Measurements from ENCODE around the gene SORCS1. TPM values are rescaled to one million over a fixed set of nuclear protein-coding genes. Genes with fewer than 3 reads are reported as not detected.

Gene SORCS1
- polyA plus RNA-seq, 1 of the 3 experiments (the other 2 are of a cell fraction), result 0.66 TPM

DNA sequence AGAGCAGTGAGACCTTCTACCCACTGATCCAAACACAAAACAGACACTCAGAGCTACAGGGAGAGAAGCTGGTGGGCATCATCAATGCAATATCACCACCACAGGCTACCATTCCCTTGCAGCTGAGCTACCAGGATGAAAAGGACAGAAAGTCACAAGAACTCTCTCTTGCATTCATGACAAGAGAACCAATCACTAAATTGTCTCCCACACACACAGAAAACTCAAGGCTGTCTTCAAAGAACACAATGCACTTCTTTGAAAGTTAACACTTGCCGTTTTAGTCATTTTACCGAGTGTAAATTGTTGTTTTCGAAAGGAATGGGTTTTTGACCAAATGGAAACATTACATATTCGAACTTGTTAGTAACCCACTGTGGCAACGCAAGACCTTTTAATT, 626.6 kb downstream of the SORCS1 start:
- no peak overlapping the region for H2AFZ ChIP-seq (ENCODE audit: low read depth)
- H3K9me3 ChIP-seq, result no peaks in the 10 kb centered on the region
- H3K9me2 ChIP-seq, result no peaks in the 10 kb centered on the region
- H3K79me2 ChIP-seq (ENCODE audit: insufficient read depth), result no peaks in the 10 kb centered on the region
- H3K27me3 ChIP-seq (ENCODE audit: insufficient read depth), result no peaks in the 10 kb centered on the region
- ChIA-PET CTCF (no interaction called here), POLR2A (no interaction called here)
- no peaks in the 10 kb centered on the region for H3K36me3 ChIP-seq (replicated peaks in 1 of 2; ENCODE audit: control insufficient read depth in 1 of 2, insufficient read depth in 2 of 2, low read length in 1 of 2)
- peak overlapping the region in 1 of 2 experiments; percentile 11; a peak in 1 of 4 replicates for H3K27ac ChIP-seq (ENCODE audit: low read depth in 2 of 2, low read length in 1 of 2)
- no peaks in the 10 kb centered on the region for H4K20me1 ChIP-seq (ENCODE audit: insufficient read depth)
- TF ChIP-seq, protein P1, sequence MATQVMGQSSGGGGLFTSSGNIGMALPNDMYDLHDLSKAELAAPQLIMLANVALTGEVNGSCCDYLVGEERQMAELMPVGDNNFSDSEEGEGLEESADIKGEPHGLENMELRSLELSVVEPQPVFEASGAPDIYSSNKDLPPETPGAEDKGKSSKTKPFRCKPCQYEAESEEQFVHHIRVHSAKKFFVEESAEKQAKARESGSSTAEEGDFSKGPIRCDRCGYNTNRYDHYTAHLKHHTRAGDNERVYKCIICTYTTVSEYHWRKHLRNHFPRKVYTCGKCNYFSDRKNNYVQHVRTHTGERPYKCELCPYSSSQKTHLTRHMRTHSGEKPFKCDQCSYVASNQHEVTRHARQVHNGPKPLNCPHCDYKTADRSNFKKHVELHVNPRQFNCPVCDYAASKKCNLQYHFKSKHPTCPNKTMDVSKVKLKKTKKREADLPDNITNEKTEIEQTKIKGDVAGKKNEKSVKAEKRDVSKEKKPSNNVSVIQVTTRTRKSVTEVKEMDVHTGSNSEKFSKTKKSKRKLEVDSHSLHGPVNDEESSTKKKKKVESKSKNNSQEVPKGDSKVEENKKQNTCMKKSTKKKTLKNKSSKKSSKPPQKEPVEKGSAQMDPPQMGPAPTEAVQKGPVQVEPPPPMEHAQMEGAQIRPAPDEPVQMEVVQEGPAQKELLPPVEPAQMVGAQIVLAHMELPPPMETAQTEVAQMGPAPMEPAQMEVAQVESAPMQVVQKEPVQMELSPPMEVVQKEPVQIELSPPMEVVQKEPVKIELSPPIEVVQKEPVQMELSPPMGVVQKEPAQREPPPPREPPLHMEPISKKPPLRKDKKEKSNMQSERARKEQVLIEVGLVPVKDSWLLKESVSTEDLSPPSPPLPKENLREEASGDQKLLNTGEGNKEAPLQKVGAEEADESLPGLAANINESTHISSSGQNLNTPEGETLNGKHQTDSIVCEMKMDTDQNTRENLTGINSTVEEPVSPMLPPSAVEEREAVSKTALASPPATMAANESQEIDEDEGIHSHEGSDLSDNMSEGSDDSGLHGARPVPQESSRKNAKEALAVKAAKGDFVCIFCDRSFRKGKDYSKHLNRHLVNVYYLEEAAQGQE (IDR thresholded peaks at IDR 0.05; ENCODE audit: low read depth, low read length), result no peak
- TF ChIP-seq EP300 (IDR thresholded peaks at IDR 0.05; ENCODE audit: borderline replicate concordance in 1 of 2, low read depth in 1 of 2, low read length in 1 of 2), result 0 out of 4 replicates have a peak, but pooled peaks of 1 of the 2 experiments have one; percentile 10
- no peaks in the 10 kb centered on the region for H3F3A ChIP-seq (replicated peaks; ENCODE audit: insufficient read depth)
- whole genome bisulfite sequencing (ENCODE audit: low lambda C conversion rate), result 40% methylated on average over 5 of the region's 5 CpGs
- no peak for DNase-seq
- no peak overlapping the region for H3K4me3 ChIP-seq (ENCODE audit: low read depth in 2 of 2, low read length in 1 of 2)
- no peak overlapping the region for H3K9ac ChIP-seq
- no peak overlapping the region for H3K4me2 ChIP-seq
- peaks cover 0 to 10% of the 10 kb centered on the region in 2 experiments; a peak in 2 of 4 replicates for H3K4me1 ChIP-seq (ENCODE audit: control insufficient read depth in 1 of 2, insufficient read depth in 2 of 2, low read depth in 1 of 2, low read length in 1 of 2)

- Histone ChIP-seq H3K4me2 (no peak overlapping the region), H3K4me3 (ENCODE audit: low read depth in 2 of 2, low read length in 1 of 2) (no peak overlapping the region), H2AFZ (ENCODE audit: low read depth) (no peak overlapping the region), H3K36me3 (replicated peaks in 1 of 2; ENCODE audit: control insufficient read depth in 1 of 2, insufficient read depth in 2 of 2, low read length in 1 of 2) (no peaks in the 10 kb centered on the region), H4K20me1 (ENCODE audit: insufficient read depth) (no peaks in the 10 kb centered on the region), H3F3A (replicated peaks; ENCODE audit: insufficient read depth) (no peaks in the 10 kb centered on the region), H3K9me3 (no peaks in the 10 kb centered on the region), H3K4me1 (ENCODE audit: control insufficient read depth in 1 of 2, insufficient read depth in 2 of 2, low read depth in 1 of 2, low read length in 1 of 2) (peaks cover 0 to 10% of the 10 kb centered on the region in 2 experiments; a peak in 2 of 4 replicates), H3K79me2 (ENCODE audit: insufficient read depth) (no peaks in the 10 kb centered on the region), H3K27me3 (ENCODE audit: insufficient read depth) (no peaks in the 10 kb centered on the region), H3K9me2 (no peaks in the 10 kb centered on the region), H3K9ac (no peak overlapping the region), H3K27ac (ENCODE audit: low read depth in 2 of 2, low read length in 1 of 2) (no peak overlapping the region)
- no peak for TF ChIP-seq ELF1 (IDR thresholded peaks at IDR 0.05)
- no peak for TF ChIP-seq YY1 (IDR thresholded peaks at IDR 0.05; ENCODE audit: low read depth)
- WGBS (ENCODE audit: low lambda C conversion rate), result 42% methylated on average over 5 of the region's 5 CpGs
- ChIA-PET CTCF (interaction anchor here (0.8 kb wide), 1 partner anchor 17 kb away, joined by 3 read pairs; no protein-coding TSS in a partner anchor), POLR2A (no interaction called here)
- no peak for DNase-seq
Measured at GRCh38 chr10:106535304-106535953, 629.1 kb downstream of the SORCS1 start.

GRCh38 chr10:106534441-106534840, 630.1 kb downstream of the SORCS1 start:
- ChIA-PET POLR2A (no interaction called here), CTCF (no interaction called here)
- Histone ChIP-seq H3K36me3 (replicated peaks in 1 of 2; ENCODE audit: control insufficient read depth in 1 of 2, insufficient read depth in 2 of 2, low read length in 1 of 2) (no peaks in the 10 kb centered on the region), H3K4me2 (no peak overlapping the region), H2AFZ (ENCODE audit: low read depth) (no peak overlapping the region), H3K4me1 (ENCODE audit: control insufficient read depth in 1 of 2, insufficient read depth in 2 of 2, low read depth in 1 of 2, low read length in 1 of 2) (peaks cover 0 to 10% of the 10 kb centered on the region in 2 experiments; a peak in 2 of 4 replicates), H3K79me2 (ENCODE audit: insufficient read depth) (no peaks in the 10 kb centered on the region), H3K9me3 (no peaks in the 10 kb centered on the region), H3K4me3 (ENCODE audit: low read depth in 2 of 2, low read length in 1 of 2) (no peak overlapping the region), H4K20me1 (ENCODE audit: insufficient read depth) (no peaks in the 10 kb centered on the region), H3K9ac (no peak overlapping the region), H3K27me3 (ENCODE audit: insufficient read depth) (no peaks in the 10 kb centered on the region), H3F3A (replicated peaks; ENCODE audit: insufficient read depth) (no peaks in the 10 kb centered on the region), H3K27ac (ENCODE audit: low read depth in 2 of 2, low read length in 1 of 2) (no peak overlapping the region; a peak in 1 of 4 replicates), H3K9me2 (no peaks in the 10 kb centered on the region)
- no peak for DNase-seq
- WGBS (ENCODE audit: low lambda C conversion rate), result 33% methylated on average over 2 of the region's 2 CpGs
- TF ChIP-seq ZBTB33 (IDR thresholded peaks at IDR 0.05; ENCODE audit: borderline replicate concordance, low read depth) (no peak), CHD2 (IDR thresholded peaks at IDR 0.05; ENCODE audit: low read length, partially characterized antibody) (no peak), SIN3A (IDR thresholded peaks at IDR 0.05; ENCODE audit: borderline replicate concordance, low read depth, low read length) (no peak), GABPA (IDR thresholded peaks at IDR 0.05; ENCODE audit: low read depth) (no peak), FOXM1 (IDR thresholded peaks at IDR 0.05; ENCODE audit: low read depth) (no peak), RAD21 (IDR thresholded peaks at IDR 0.05; ENCODE audit: low read length) (no peak), EP300 (IDR thresholded peaks at IDR 0.05; ENCODE audit: borderline replicate concordance in 1 of 2, low read depth in 1 of 2, low read length in 1 of 2) (no peak), PBX3 (IDR thresholded peaks at IDR 0.05) (no peak), TAF1 (IDR thresholded peaks at IDR 0.05; ENCODE audit: borderline replicate concordance, low read depth, low read length) (no peak), YY1 (IDR thresholded peaks at IDR 0.05; ENCODE audit: low read depth) (no peak)
- TF ChIP-seq, protein P2, sequence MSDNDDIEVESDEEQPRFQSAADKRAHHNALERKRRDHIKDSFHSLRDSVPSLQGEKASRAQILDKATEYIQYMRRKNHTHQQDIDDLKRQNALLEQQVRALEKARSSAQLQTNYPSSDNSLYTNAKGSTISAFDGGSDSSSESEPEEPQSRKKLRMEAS (IDR thresholded peaks at IDR 0.05; ENCODE audit: low read depth), result no peak
